AG09319 (cell line): ENCODE results near the gene GINS2.

ENCODE experiments used
- DNase-seq: peaks from one replicate; pipeline ENCODE4 v3.0.0-alpha.2; 2010; ENCODE audit warnings: low read depth; ENCODE audit errors: extremely low read depth
- CTCF ChIP-seq: IDR thresholded peaks from 2 replicates; pipeline ENCODE4 v1.5.1; 2011; ENCODE audit warnings: low read depth, mild to moderate bottlenecking, inconsistent platforms, low read length, moderate library complexity

GINS2 gene

GRCh38 chr16:85689285-85689949, 663 bp upstream of the GINS2 start:
- no peak for TF ChIP-seq CTCF
- no peak for DNase-seq

- TF ChIP-seq CTCF, result no peak
- no peak for DNase-seq
Measured at GRCh38 chr16:85687651-85688471, 893 bp downstream of the GINS2 start.

GRCh38 chr16:85686912-85687591, 1.7 kb downstream of the GINS2 start:
- DNase-seq, result no peak
- TF ChIP-seq CTCF, result no peak

- DNase-seq, result no peak
- no peak for TF ChIP-seq CTCF
Measured at GRCh38 chr16:85685251-85685650, 3.5 kb downstream of the GINS2 start.

GRCh38 chr16:85683363-85683762, 5.4 kb downstream of the GINS2 start:
- no peak for TF ChIP-seq CTCF
- no peak for DNase-seq

- no peak for DNase-seq
- TF ChIP-seq CTCF, result no peak
Measured at GRCh38 chr16:85682516-85682915, 6.2 kb downstream of the GINS2 start.

- DNase-seq, result no peak
- no peak for TF ChIP-seq CTCF
Measured at GRCh38 chr16:85681255-85681654, 7.5 kb downstream of the GINS2 start.
